COR-L47 (cell line): ENCODE data around the gene SLC5A11.

Experiments used
- DNase-seq: peaks from one replicate; lab custom pipeline; 2025; lab: John Stamatoyannopoulos, UW

Gene SLC5A11

GRCh38 chr16:24919536-24919935 is 73.8 kb downstream of the SLC5A11 start:
- no peak for DNase-seq

GRCh38 chr16:24920568-24920967 is 74.8 kb downstream of the SLC5A11 start:
- DNase-seq = no peak

- no peak for DNase-seq
Observed at GRCh38 chr16:24921229-24921628, 75.5 kb downstream of the SLC5A11 start.

- no peak for DNase-seq
Observed at GRCh38 chr16:24925163-24925562, 79.4 kb downstream of the SLC5A11 start.

- DNase-seq = no peak
Observed at GRCh38 chr16:24929409-24929808, 83.6 kb downstream of the SLC5A11 start.

- DNase-seq = no peak
Observed at GRCh38 chr16:24930440-24930839, 84.7 kb downstream of the SLC5A11 start.

- no peak for DNase-seq
Observed at GRCh38 chr16:24931091-24931490, 85.3 kb downstream of the SLC5A11 start.

- DNase-seq = no peak
Observed at GRCh38 chr16:24935336-24935735, 89.6 kb downstream of the SLC5A11 start.

GRCh38 chr16:24936151-24936550 is 90.4 kb downstream of the SLC5A11 start:
- DNase-seq = no peak

- no peak for DNase-seq
Observed at GRCh38 chr16:24939224-24939623, 93.5 kb downstream of the SLC5A11 start.

GRCh38 chr16:24939738-24940137 is 94.0 kb downstream of the SLC5A11 start:
- no peak for DNase-seq

- no peak for DNase-seq
Observed at GRCh38 chr16:24943471-24943870, 97.7 kb downstream of the SLC5A11 start.

GRCh38 chr16:24944206-24944605 is 98.4 kb downstream of the SLC5A11 start:
- DNase-seq = no peak

- DNase-seq = no peak
Observed at GRCh38 chr16:24946155-24946554, 100.4 kb downstream of the SLC5A11 start.

- no peak for DNase-seq
Observed at GRCh38 chr16:24950275-24950674, 104.5 kb downstream of the SLC5A11 start.

- DNase-seq = no peak
Observed at GRCh38 chr16:24953306-24953705, 107.5 kb downstream of the SLC5A11 start.

- DNase-seq = no peak
Observed at GRCh38 chr16:24953721-24954120, 108.0 kb downstream of the SLC5A11 start.

GRCh38 chr16:24954137-24954536 is 108.4 kb downstream of the SLC5A11 start:
- no peak for DNase-seq

GRCh38 chr16:24955975-24956731 is 110.4 kb downstream of the SLC5A11 start:
- no peak for DNase-seq

- DNase-seq = no peak
Observed at GRCh38 chr16:24957887-24958286, 112.1 kb downstream of the SLC5A11 start.
